Panc1 (cell line): Measurements from ENCODE around the gene SLC6A19. TPM values are rescaled to one million over a fixed set of nuclear protein-coding genes. Genes with fewer than 3 reads are reported as not detected.

Experiments used
- ATAC-seq: fragments of 200-7000 bp; cut with Tn5 transposase; 2 replicates; pipeline ENCODE4 v1.9.1; 2020; ENCODE audit warnings: mild to moderate bottlenecking, moderate library complexity
- BruUV-seq: library from RNA; stranded (reverse); fragments of 400-500 nt; replicated peaks from 2 replicates; lab custom pipeline; 2021; lab: Mats Ljungman, UMichigan
- CTCF ChIA-PET: fragments of 300-600 bp; sonication (Branson Sonifier 250); formaldehyde crosslinking; loops from one replicate; lab custom pipeline; 2022; ENCODE audit warnings: antibody characterized with exemption; lab: Charles Lee
- POLR2A ChIA-PET: fragments of 300-600 bp; sonication (Branson Sonifier 250); formaldehyde crosslinking; loops from one replicate; lab custom pipeline; 2022; ENCODE audit warnings: antibody characterized with exemption; lab: Charles Lee
- DNase-seq: peaks from one replicate; pipeline ENCODE4 v3.0.0-alpha.2; 2010; ENCODE audit warnings: low read depth, low spot score
- H3K27ac ChIP-seq: 2 replicates; pipeline ENCODE4 v1.5.1; 2011; ENCODE audit warnings: mild to moderate bottlenecking, low read length, inconsistent platforms
- H3K27me3 ChIP-seq: fragments of 200-500 bp; sonication (Bioruptor generic); 2 replicates; pipeline ENCODE4 v1.6.0; 2014; ENCODE audit warnings: low read length, inconsistent platforms; ENCODE audit not compliant: control insufficient read depth, insufficient read depth
- H3K36me3 ChIP-seq: fragments of 200-500 bp; sonication (Bioruptor generic); 2 replicates; pipeline ENCODE4 v1.5.1; 2014; ENCODE audit warnings: inconsistent platforms, mild to moderate bottlenecking, low read length, moderate library complexity; ENCODE audit not compliant: control insufficient read depth, insufficient read depth
- H3K4me1 ChIP-seq: 2 replicates; pipeline ENCODE4 v1.5.1; 2011; ENCODE audit warnings: inconsistent platforms, mild to moderate bottlenecking, low read length, moderate library complexity; ENCODE audit not compliant: control insufficient read depth, insufficient read depth
- H3K4me3 ChIP-seq, 2 experiments: 2 replicates each; pipeline ENCODE4 v1.5.1; 2011 to 2012; ENCODE audit warnings: low read depth in 2 of 2, low read length in 2 of 2, mild to moderate bottlenecking in 2 of 2, inconsistent platforms in 1 of 2, moderate library complexity in 1 of 2
- H3K9me3 ChIP-seq: fragments of 200-500 bp; sonication (Bioruptor generic); 2 replicates; pipeline ENCODE4 v1.5.1; 2014; ENCODE audit warnings: low read depth, mild to moderate bottlenecking, inconsistent platforms, low read length, moderate library complexity; ENCODE audit not compliant: control insufficient read depth, insufficient read depth
- POLR2AphosphoS5 ChIP-seq: IDR thresholded peaks from 2 replicates; pipeline ENCODE4 v1.6.1; 2012; ENCODE audit warnings: mild to moderate bottlenecking, low read depth, low read length, moderate library complexity
- REST ChIP-seq, 2 experiments: IDR thresholded peaks; 2 replicates each; pipeline ENCODE4 v1.6.1; 2011 to 2012; ENCODE audit warnings: low read depth in 2 of 2, control low read depth in 1 of 2, low read length in 1 of 2, mild to moderate bottlenecking in 1 of 2, moderate library complexity in 1 of 2; ENCODE audit not compliant: insufficient read depth in 1 of 2
- SIN3A ChIP-seq: IDR thresholded peaks from 2 replicates; pipeline ENCODE4 v1.6.1; 2012; ENCODE audit warnings: low read depth, mild to moderate bottlenecking, low read length, moderate library complexity, borderline replicate concordance; ENCODE audit not compliant: insufficient read depth
- TCF7L2 ChIP-seq: IDR thresholded peaks from 2 replicates; pipeline ENCODE4 v1.6.1; 2011; ENCODE audit warnings: mild to moderate bottlenecking, low read depth, low read length, inconsistent platforms
- in situ Hi-C: cut with HindIII; loops from 2 replicates; pipeline ENCODE4 v1.10.0; 2016; ENCODE audit warnings: low sequenced_read_pairs, low pct_unique_long_range_greater_than_20kb
- intact Hi-C: fragments of 100-400 bp; cut with micrococcal nuclease; formaldehyde crosslinking; loops from one replicate; pipeline ENCODE4 v1.10.0; 2022; ENCODE audit not compliant: unreplicated experiment
- total RNA-seq: library from RNA; stranded (reverse); gene quantifications from one replicate; pipeline ENCODE4 v1.2.1, GENCODE V29; 2021; ENCODE audit not compliant: unreplicated experiment
- TF ChIP-seq, protein P1 (sequence below): fragments of 450-650 bp; IDR thresholded peaks from 2 replicates; pipeline ENCODE4 v1.5.1; 2017; ENCODE audit warnings: mild to moderate bottlenecking

SLC6A19 gene
- total RNA-seq, 1 experiment from 2014 or later: 0.23 TPM

GRCh38 chr5:1261643-1262042 is 60.2 kb downstream of the SLC6A19 start:
- ChIA-PET POLR2A (no interaction called here), CTCF (no interaction called here)
- DNase-seq: no peak
- Histone ChIP-seq H3K9me3 (no peaks in the 10 kb centered on the region), H3K4me3 (no peak overlapping the region), H3K27me3 (no peaks in the 10 kb centered on the region), H3K27ac (no peak overlapping the region), H3K4me1 (no peaks in the 10 kb centered on the region), H3K36me3 (no peaks in the 10 kb centered on the region)
- intact Hi-C loops: no loop called here
- TF ChIP-seq, protein P1, sequence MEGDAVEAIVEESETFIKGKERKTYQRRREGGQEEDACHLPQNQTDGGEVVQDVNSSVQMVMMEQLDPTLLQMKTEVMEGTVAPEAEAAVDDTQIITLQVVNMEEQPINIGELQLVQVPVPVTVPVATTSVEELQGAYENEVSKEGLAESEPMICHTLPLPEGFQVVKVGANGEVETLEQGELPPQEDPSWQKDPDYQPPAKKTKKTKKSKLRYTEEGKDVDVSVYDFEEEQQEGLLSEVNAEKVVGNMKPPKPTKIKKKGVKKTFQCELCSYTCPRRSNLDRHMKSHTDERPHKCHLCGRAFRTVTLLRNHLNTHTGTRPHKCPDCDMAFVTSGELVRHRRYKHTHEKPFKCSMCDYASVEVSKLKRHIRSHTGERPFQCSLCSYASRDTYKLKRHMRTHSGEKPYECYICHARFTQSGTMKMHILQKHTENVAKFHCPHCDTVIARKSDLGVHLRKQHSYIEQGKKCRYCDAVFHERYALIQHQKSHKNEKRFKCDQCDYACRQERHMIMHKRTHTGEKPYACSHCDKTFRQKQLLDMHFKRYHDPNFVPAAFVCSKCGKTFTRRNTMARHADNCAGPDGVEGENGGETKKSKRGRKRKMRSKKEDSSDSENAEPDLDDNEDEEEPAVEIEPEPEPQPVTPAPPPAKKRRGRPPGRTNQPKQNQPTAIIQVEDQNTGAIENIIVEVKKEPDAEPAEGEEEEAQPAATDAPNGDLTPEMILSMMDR: no peak
- TF ChIP-seq POLR2AphosphoS5: no peak
- no peak for TF ChIP-seq TCF7L2
- no peak for TF ChIP-seq SIN3A
- no peak for TF ChIP-seq REST (IDR thresholded peaks at IDR 0.05; ENCODE audit: insufficient read depth in 1 of 2, low read depth in 2 of 2, low read length in 1 of 2)
- in situ Hi-C loops: no loop called here
- no peak for ATAC-seq
- no TSS peak for BruUV-seq

GRCh38 chr5:1262381-1262780 is 61.0 kb downstream of the SLC6A19 start:
- H3K4me3 ChIP-seq: no peak overlapping the region
- in situ Hi-C loops (no loop called here), intact Hi-C loops (no loop called here)
- TF ChIP-seq, protein P1: no peak
- H3K27me3 ChIP-seq: no peaks in the 10 kb centered on the region
- no TSS peak for BruUV-seq
- H3K36me3 ChIP-seq: no peaks in the 10 kb centered on the region
- H3K27ac ChIP-seq: no peak overlapping the region
- H3K9me3 ChIP-seq: no peaks in the 10 kb centered on the region
- no peak for DNase-seq
- POLR2A ChIA-PET: no interaction called here
- ATAC-seq: no peak
- H3K4me1 ChIP-seq: no peaks in the 10 kb centered on the region
- CTCF ChIA-PET: no interaction called here

DNA sequence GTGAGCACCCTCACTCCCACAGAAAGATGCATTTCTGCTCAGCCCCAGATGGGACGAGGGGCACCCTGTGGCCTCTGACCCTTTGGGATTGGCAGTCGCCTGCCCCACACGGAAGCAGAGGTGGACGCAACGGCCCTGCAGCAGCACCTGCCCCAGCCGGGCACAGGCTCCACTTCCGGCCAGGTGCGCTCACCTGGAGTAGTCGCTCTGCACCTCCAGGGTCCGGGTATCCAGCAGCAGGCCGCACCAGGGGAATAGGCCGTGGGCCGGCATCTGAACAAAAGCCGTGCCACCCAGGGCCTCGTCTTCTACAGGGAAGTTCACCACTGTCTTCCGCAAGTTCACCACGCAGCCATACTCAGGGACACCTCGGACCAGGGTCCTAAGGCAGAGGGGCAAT is 62.8 kb downstream of the SLC6A19 start:
- Histone ChIP-seq H3K27me3 (no peaks in the 10 kb centered on the region), H3K4me3 (no peak overlapping the region), H3K27ac (no peak overlapping the region), H3K36me3 (no peaks in the 10 kb centered on the region), H3K4me1 (no peaks in the 10 kb centered on the region), H3K9me3 (no peaks in the 10 kb centered on the region)
- BruUV-seq: no TSS peak
- TF ChIP-seq, protein P1: no peak
- TF ChIP-seq TCF7L2: no peak
- no peak for TF ChIP-seq POLR2AphosphoS5
- TF ChIP-seq REST (IDR thresholded peaks at IDR 0.05; ENCODE audit: insufficient read depth in 1 of 2, low read depth in 2 of 2, low read length in 1 of 2): no peak
- no peak for TF ChIP-seq SIN3A
- CTCF ChIA-PET: no interaction called here
- ATAC-seq (no peak), DNase-seq (no peak)
- intact Hi-C loops (no loop called here), in situ Hi-C loops (no loop called here)
- POLR2A ChIA-PET: no interaction called here
